Measurements from ENCODE around the gene ZFP3. TPM values are rescaled to one million over a fixed set of nuclear protein-coding genes. Genes with fewer than 3 reads are reported as not detected.

The ZFP3 gene
- total RNA-seq, 1 donor, result 3.6 TPM

GRCh38 chr17:5111402-5112204 is 33.3 kb downstream of the ZFP3 start, which contains the start of gene ZNF232:
Gene ZNF232 (minus strand): TSS chr17:5111878. CDS start chr17:5111822, 56 bp downstream.
- Histone ChIP-seq H3K27ac (ENCODE audit: low read depth, low read length) (peak within 1 kb of the TSS; percentile 33), H3K79me2 (ENCODE audit: insufficient read depth, low read length) (no peaks in the 10 kb centered on the region), H3K4me2 (ENCODE audit: insufficient read depth, low read length) (peak within 1 kb of the TSS; percentile 97), H4K20me1 (ENCODE audit: insufficient read depth, low read length) (no peaks in the 10 kb centered on the region), H3K36me3 (ENCODE audit: insufficient read depth, low read length) (peaks cover 17% of the 10 kb centered on the region), H3K9me3 (ENCODE audit: low read depth, low read length) (no peaks in the 10 kb centered on the region), H2AFZ (ENCODE audit: low read length) (peak within 1 kb of the TSS; percentile 99), H3K27me3 (ENCODE audit: insufficient read depth, low read length) (peaks cover 13% of the 10 kb centered on the region), H3K4me3 (ENCODE audit: insufficient read depth, low read length) (peak within 1 kb of the TSS; percentile 97), H3K4me1 (ENCODE audit: insufficient read depth, low read length) (peaks cover 11% of the 10 kb centered on the region)
- TF ChIP-seq CTCF (IDR thresholded peaks at IDR 0.05; ENCODE audit: extremely low read depth, low read depth, low read length), result no peak
- DNase-seq (ENCODE audit: insufficient read length, low spot score, missing footprints), result peak; percentile 99

GRCh38 chr17:5115673-5116651 is 37.7 kb downstream of the ZFP3 start, which contains the start of gene USP6:
Gene USP6 (plus strand): TSS chr17:5116032. CDS start chr17:5130368, 14,336 bp downstream.
- DNase-seq (ENCODE audit: insufficient read length, low spot score, missing footprints), result no peak
- peaks cover 5% of the 10 kb centered on the region for H3K36me3 ChIP-seq (ENCODE audit: insufficient read depth, low read length)
- no peaks in the 10 kb centered on the region for H4K20me1 ChIP-seq (ENCODE audit: insufficient read depth, low read length)
- no peak within 1 kb of the TSS for H2AFZ ChIP-seq (ENCODE audit: low read length)
- no peaks in the 10 kb centered on the region for H3K9me3 ChIP-seq (ENCODE audit: low read depth, low read length)
- peaks cover 8% of the 10 kb centered on the region for H3K4me1 ChIP-seq (ENCODE audit: insufficient read depth, low read length)
- no peak for TF ChIP-seq CTCF (IDR thresholded peaks at IDR 0.05; ENCODE audit: extremely low read depth, low read depth, low read length)
- peaks cover 26% of the 10 kb centered on the region for H3K27me3 ChIP-seq (ENCODE audit: insufficient read depth, low read length)
- H3K27ac ChIP-seq (ENCODE audit: low read depth, low read length), result no peak within 1 kb of the TSS
- no peaks in the 10 kb centered on the region for H3K79me2 ChIP-seq (ENCODE audit: insufficient read depth, low read length)
- H3K4me2 ChIP-seq (ENCODE audit: insufficient read depth, low read length), result no peak within 1 kb of the TSS
- H3K4me3 ChIP-seq (ENCODE audit: insufficient read depth, low read length), result no peak within 1 kb of the TSS

GRCh38 chr17:5118219-5118618 is 40.0 kb downstream of the ZFP3 start:
- Histone ChIP-seq H3K4me2 (ENCODE audit: insufficient read depth, low read length) (no peak overlapping the region), H3K79me2 (ENCODE audit: insufficient read depth, low read length) (no peaks in the 10 kb centered on the region), H3K36me3 (ENCODE audit: insufficient read depth, low read length) (peaks cover 5% of the 10 kb centered on the region), H3K27me3 (ENCODE audit: insufficient read depth, low read length) (peaks cover 29% of the 10 kb centered on the region), H3K4me3 (ENCODE audit: insufficient read depth, low read length) (no peak overlapping the region), H2AFZ (ENCODE audit: low read length) (no peak overlapping the region), H4K20me1 (ENCODE audit: insufficient read depth, low read length) (no peaks in the 10 kb centered on the region), H3K27ac (ENCODE audit: low read depth, low read length) (no peak overlapping the region), H3K9me3 (ENCODE audit: low read depth, low read length) (no peaks in the 10 kb centered on the region), H3K4me1 (ENCODE audit: insufficient read depth, low read length) (no peaks in the 10 kb centered on the region)
- DNase-seq (ENCODE audit: insufficient read length, low spot score, missing footprints), result no peak
- TF ChIP-seq CTCF (IDR thresholded peaks at IDR 0.05; ENCODE audit: extremely low read depth, low read depth, low read length), result no peak
